GM19099 (cell line): ENCODE data around the gene MEF2C.

ENCODE experiments used
- POLR2A ChIP-seq: IDR thresholded peaks from 3 replicates; pipeline ENCODE4 v1.6.1; 2011; ENCODE audit warnings: low read depth; ENCODE audit not compliant: insufficient read length; ENCODE audit errors: extremely low read depth

MEF2C gene

DNA sequence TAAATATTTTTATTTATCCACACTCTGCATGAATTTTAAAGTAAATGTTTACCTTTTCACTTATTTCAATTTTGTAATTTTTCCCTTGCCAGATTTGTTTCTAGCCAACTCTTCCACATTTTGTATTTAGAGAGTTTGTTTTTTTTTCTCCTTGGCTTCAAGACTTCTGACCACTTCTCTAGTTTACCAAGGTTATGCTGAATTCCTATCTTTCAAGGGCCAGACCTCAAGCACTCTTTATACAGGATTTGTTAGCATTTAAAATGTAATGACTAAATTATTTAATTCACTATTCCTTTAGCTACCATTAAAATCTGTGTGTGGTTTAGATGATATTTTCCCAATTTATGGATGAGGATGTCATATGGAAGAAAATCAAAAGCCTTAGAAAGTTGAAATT is 42.5 kb downstream of the MEF2C start:
- no peak for TF ChIP-seq POLR2A

DNA sequence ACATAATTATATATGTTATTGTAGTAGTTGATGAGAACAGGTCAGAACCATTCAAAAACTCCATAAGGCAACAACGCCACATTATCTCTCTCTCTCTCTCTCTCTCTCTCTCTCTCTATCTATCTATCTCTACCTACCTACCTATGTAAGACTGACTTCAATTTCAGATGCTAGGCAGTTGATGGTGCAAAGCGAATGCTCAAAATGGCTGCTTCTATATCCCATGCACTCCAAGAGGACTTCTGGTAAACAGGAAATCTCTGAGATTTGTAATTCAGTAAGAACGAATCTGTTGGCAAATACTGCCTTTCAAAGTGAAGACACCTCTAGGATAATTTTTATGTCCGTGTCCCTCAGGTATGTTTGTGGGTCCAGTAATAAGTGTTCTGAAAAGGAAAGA is 43.7 kb downstream of the MEF2C start:
- no peak for TF ChIP-seq POLR2A

DNA sequence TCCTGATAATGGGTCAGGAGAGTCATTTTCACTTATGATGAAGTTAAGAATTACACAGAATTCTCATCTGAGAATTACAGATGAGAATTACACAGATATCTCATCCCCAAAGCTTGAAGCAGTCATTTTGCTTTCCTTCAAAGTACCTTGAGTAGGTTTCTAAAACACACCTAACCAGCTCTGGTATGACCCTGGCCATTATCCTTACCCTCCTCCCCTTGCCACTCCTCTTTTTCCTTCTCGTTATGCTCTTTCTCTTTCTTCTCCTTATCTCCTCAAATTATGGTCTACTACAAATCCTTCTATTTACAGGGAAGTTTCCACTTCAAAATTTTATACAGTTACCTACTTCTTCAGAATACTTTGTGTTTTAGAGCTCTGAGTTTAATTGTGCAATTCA is 44.5 kb downstream of the MEF2C start:
- TF ChIP-seq POLR2A = no peak

DNA sequence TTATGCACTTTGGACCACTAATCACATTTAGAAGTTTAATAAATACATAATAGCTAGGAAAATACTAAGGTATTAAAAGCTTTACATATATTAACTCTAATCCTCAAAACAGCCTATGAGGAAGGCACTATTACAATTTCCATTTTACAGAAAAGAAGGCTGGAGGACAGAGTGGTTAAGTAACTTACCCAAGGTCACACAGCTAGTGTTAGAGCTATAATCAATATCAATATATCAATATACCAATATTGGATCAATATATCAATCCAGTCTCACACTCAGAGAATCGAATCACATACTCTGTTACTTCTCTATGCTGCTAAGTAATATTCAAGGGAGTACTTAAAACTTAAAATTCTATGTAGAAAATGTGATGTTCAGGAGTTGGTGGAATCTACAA is 45.2 kb downstream of the MEF2C start:
- TF ChIP-seq POLR2A = no peak

DNA sequence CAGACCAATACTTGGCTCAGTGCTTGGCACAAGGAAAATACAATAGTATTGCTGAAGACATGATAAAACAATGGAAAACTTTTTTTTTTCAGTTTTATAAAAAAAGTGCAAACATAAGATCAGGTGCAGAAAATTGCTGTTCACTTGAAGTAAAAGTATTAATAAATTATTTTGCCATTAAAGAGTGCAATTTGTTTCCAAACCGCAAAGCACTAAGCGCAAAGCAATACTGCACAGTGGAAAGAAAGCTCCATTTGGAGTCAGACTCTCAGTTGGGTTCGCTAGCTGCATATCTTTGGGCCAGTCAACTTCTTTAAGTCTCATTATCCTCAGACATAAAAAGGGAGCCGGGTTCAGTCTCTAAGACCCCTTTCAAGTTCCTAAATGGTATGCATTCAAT is 45.8 kb downstream of the MEF2C start:
- no peak for TF ChIP-seq POLR2A

DNA sequence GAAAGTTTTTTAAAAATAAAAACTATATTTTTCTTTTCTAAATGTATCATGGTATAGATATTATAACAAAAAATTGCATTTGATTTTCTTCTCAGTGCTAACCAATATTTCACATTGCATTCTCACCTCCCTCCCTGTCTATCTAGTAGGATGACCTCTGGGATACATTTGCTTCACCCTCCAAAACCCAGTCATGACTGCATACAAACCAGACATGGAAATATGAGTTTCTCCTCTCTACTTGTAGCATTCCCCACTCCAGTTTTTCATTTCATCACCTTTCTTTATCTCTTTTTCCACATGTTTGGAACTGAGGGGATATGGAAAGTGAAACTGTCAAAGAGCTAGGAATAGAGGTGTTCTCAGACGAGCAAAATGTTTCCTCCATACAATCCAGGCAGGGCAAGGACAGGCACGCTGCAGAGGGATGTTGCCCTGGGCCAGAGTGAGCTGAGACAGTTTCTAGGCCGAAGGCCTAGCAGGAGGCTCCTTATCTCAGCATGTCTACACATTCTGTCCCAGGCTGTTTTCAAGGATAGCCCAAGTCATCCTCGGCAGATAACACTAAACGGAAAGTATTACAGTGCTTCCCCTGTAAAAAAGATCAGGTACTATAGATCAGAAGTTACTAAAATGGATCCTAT is 46.7 kb downstream of the MEF2C start:
- no peak for TF ChIP-seq POLR2A

DNA sequence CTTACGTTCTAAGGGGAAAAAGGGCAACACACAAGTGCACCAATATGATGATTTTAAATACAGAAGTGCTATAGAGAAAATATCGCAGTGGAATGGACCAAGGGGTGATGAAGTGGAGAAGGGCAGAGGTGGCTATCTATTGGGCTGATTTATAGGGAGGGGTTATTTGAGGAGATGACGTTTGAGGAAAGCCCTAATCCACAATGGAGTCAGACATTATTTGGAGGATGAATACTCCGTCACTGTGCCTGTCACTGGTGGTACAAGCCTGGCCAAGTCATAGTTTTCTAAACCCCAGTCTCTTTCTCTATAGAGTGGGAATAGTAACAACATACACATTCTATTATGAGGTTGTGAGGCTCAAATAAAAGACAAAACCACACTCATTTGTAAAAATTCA is 48.5 kb downstream of the MEF2C start:
- no peak for TF ChIP-seq POLR2A

DNA sequence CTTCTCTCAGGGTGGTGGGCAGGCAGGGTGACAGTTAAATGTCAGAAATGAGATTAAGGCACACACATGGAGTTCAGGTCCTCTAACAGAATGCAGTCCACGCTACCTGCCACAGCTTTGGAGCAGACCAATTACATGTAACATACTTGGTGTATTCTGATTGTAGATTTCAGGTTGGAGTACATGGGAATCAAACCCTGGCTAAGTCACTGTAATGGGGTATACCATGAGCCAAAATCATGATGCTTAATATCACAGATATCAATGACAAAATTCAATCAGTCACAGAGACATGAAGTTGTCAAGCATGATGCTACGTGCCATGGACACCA is 48.9 kb downstream of the MEF2C start:
- TF ChIP-seq POLR2A = no peak

DNA sequence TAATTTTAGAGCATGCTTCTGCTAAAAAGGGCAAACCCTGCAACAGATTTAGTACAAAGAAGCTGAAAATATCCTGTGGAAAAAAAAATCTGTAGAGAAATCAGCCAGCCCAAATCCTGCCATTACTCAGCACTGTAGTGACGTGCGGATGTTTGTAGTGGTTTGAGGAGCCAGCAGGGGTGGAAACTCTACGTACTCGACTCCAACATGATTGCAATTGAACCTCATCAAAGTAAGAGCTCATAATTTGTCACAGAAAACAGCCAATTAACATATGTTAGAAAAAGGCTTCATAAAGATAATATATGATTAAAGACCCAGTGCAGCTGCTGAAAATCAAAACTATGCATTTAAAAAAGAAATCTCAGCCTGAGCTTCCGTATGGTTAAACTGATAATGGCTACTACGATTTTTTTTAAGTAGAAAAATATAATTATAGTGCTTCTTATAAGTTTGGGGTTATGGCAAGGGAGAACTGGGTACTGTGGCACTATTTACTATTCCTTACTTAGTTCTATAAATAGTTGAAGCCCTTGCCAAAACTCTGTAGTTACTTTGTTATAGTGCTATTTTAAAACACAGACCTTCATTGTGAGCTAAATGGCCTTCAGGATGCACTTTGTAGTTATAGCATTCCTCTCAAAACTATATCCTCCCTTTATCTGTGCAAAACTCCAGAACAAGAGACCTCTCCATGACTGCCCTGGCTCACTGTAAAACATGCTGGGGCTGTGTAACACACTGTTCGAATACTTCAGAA is 49.4 kb downstream of the MEF2C start:
- TF ChIP-seq POLR2A = peak; percentile 22

DNA sequence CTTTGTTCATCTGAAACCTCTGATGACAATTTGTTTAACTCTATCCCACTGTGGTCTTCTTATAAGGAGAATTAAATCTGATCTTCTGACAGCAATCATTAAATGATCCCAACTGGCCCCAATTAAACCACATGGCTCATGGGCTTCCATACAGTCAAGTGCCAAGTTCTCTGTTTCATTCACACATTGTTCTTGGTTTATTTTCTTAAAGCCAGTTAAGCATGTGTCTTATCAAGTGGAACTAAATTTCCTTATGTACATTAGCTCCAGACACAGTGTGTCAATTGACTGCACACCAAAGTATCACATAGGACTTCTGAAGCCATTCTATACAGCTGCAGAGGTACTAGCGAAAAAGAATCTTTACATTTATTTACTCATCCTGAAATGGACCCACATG is 51.2 kb downstream of the MEF2C start:
- no peak for TF ChIP-seq POLR2A

DNA sequence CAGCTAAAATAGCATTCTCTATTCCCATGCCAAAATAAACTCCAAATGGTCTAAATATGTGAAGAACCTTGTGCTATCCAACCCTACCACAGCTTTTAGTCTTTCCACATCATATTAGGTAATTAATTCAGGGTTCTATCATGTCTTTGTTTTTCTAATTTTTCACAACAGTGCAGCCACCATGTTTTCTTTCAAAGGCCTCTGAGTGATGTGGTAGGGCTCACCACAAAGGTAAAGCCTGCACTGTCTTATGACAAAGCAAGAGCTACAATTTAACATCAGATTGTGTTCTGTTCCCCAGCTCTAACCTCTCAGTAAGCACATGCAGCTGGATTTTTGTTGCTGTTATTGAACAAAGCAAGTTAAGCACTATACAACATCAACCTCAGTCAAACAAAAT is 52.4 kb downstream of the MEF2C start:
- no peak for TF ChIP-seq POLR2A

DNA sequence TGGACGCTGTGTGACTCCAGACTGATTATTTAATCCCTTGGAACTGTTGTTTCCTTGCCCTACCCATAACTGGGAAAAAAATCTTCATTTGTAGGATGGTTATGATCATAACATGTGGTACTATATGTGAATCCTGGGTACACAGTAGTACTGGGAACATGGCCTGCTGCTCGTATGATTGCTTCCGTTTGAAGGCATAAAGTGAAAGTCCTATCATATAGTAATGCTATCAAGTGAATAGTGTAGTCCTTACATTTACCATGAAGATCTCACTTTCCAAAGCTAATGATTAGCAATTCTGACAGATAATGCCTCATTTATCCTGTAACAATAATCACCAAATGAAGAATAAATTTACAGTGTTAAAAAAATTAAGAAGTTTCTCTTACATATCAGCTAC is 53.2 kb downstream of the MEF2C start:
- TF ChIP-seq POLR2A = no peak

DNA sequence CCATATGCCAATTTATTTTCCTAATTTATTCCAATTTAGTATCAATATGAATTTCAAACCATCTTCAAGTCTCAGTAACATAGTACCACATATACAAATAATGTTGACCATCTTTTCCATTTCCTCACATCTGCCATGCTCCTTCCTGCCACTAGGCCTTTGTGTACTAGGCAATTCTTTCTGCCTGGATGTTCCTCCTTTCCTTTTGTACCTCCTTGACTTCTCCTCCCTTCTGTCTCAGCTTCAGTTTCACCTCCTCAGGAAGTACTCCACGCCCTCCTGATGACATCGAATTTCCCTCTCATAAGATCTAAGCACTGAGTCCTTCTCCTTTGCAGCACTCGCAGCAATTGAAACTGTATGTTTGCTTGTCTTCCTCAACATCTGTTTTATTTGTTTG is 53.9 kb downstream of the MEF2C start:
- no peak for TF ChIP-seq POLR2A

DNA sequence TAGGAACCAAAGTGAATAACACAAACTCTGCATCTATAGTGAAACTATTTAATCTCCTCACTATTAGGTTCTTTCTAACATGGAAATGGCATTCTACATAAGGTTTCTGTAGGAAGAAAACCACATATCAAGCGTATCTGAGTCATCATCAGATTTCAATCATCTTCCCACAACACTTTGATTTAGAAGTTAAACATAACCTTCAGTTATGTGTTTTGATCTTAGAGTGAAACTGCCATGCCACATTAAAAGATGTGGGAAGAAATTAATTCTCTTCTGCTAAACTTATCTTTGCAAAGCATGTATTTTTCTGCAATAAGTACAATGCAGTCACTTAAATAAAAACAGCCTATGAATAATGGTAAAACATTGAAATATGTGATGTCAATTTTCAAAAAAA is 55.0 kb downstream of the MEF2C start:
- TF ChIP-seq POLR2A = no peak

DNA sequence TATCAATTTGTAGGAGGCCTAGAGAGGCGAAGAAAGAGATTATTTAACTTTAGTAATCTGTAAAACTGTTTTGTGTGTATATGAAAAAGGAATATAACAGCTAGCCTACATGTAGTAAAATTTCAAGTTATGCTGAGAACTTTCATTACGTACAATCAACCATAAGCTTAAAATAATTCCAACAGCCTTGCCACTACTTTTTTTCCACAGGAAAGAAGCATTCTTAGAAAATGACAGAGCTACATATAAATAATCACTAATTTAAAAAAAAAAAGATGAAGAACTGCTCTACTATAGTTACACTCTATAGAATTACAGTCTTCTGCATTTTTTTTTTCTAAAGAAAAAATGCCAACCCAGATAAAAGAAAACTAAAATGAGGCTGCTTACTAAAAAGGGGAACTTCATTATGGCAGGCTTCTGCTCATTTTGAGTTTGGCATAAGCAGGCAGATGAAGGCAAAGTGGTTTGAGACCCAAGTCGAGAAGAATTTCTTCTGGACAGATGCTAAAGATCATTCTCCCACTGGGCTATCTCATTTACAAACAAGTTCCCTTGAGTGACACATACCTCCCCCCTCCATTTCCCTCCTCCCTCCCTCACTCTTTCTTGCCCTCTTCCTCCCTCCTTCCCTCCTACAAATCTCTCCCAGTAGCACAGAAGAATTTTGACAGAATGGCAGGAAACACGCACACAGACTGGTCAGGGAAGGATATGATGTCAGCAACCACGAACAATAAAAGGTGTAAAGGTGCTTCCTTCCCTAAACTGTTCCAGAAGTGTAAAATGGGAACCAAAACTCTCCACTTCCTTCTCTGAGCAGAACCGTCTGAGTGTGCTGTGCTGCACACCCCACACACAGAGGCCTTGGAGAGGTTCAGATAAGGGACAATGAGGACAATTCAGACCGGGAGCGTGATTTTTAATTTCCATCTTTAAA is 56.1 kb downstream of the MEF2C start:
- TF ChIP-seq POLR2A = peak; percentile 33
